ENCODE results near the gene ADAMTSL3. TPM values are rescaled to one million over a fixed set of nuclear protein-coding genes. Genes with fewer than 3 reads are reported as not detected.

The ADAMTSL3 gene
- total and polyA plus RNA-seq, 2 donors (not counting 1 experiment from before 2014, with no cell fraction given) = 0.01 TPM; not detected in 1

- TF ChIP-seq CTCF (IDR thresholded peaks at IDR 0.05) (no peak), EZH2 (IDR thresholded peaks at IDR 0.05; ENCODE audit: borderline replicate concordance, insufficient read depth, low read depth, low read length, poor library complexity, severe bottlenecking) (no peak)
- DNase-seq (no peak), ATAC-seq (ENCODE audit: low read depth) (no peak)
- H4K20me1 ChIP-seq (ENCODE audit: control insufficient read depth, insufficient read depth, low read length, poor library complexity, severe bottlenecking) = no peaks in the 10 kb centered on the region
- WGBS (ENCODE audit: insufficient coverage) = no CpG with 5 or more reads among the region's 2 CpGs
- H3K4me3 Mint-ChIP-seq = no peak overlapping the region
- no peaks in the 10 kb centered on the region for H3K27me3 ChIP-seq (replicated peaks in 1 of 4; ENCODE audit: control extremely low read depth in 1 of 4, control insufficient read depth in 3 of 4, insufficient read depth in 4 of 4, low read length in 3 of 4)
- peaks cover 6% of the 10 kb centered on the region for H3K27me3 Mint-ChIP-seq
- H3K4me3 ChIP-seq (ENCODE audit: control extremely low read depth in 1 of 5, extremely low read depth in 1 of 5, insufficient read depth in 1 of 5, low read depth in 2 of 5, low read length in 4 of 5) = no peak overlapping the region
- intact Hi-C loops (cut with micrococcal nuclease) = no loop called here
- H3K27ac ChIP-seq (ENCODE audit: low read length in 2 of 2) = no peak overlapping the region
- H3K9me3 ChIP-seq (ENCODE audit: control extremely low read depth in 1 of 3, control insufficient read depth in 2 of 3, insufficient read depth in 1 of 3, low read length in 2 of 3) = no peaks in the 10 kb centered on the region
- ChIA-PET POLR2A (no interaction called here), CTCF (no interaction called here)
- no peaks in the 10 kb centered on the region for H3K79me2 ChIP-seq (ENCODE audit: control insufficient read depth, insufficient read depth, low read length)
- H3K27ac Mint-ChIP-seq = no peak overlapping the region
- no peak overlapping the region for H3K9ac ChIP-seq (ENCODE audit: low read length)
- H3K4me2 ChIP-seq (replicated peaks; ENCODE audit: low read depth, low read length, poor library complexity, severe bottlenecking) = no peak overlapping the region
- H3K4me1 ChIP-seq (ENCODE audit: control insufficient read depth in 2 of 2, insufficient read depth in 2 of 2, low read length in 2 of 2) = no peaks in the 10 kb centered on the region
- H3K4me1 Mint-ChIP-seq = no peaks in the 10 kb centered on the region
- no peaks in the 10 kb centered on the region for H3K36me3 ChIP-seq (replicated peaks in 1 of 2; ENCODE audit: control extremely low read depth in 1 of 2, control insufficient read depth in 1 of 2, extremely low read depth in 1 of 2, insufficient read depth in 2 of 2, low read length in 1 of 2)
- no peaks in the 10 kb centered on the region for H3K9me3 Mint-ChIP-seq (ENCODE audit: insufficient read depth)
- no peak overlapping the region for H2AFZ ChIP-seq (ENCODE audit: insufficient read depth, low read depth, low read length, poor library complexity, severe bottlenecking)
These were observed 184.8 kb downstream of the ADAMTSL3 start for GRCh38 chr15:83838763-83839162.

GRCh38 chr15:83842281-83842680 lies 188.4 kb downstream of the ADAMTSL3 start:
- H3K4me2 ChIP-seq (replicated peaks; ENCODE audit: low read depth, low read length, poor library complexity, severe bottlenecking) = no peak overlapping the region
- 80% methylated on average over 4 of the region's 6 CpGs for WGBS (ENCODE audit: insufficient coverage)
- Mint-ChIP-seq H3K9me3 (ENCODE audit: insufficient read depth) (no peaks in the 10 kb centered on the region), H3K27me3 (peaks cover 6% of the 10 kb centered on the region), H3K4me1 (no peaks in the 10 kb centered on the region), H3K4me3 (no peak overlapping the region), H3K27ac (no peak overlapping the region)
- H3K4me1 ChIP-seq (ENCODE audit: control insufficient read depth in 2 of 2, insufficient read depth in 2 of 2, low read length in 2 of 2) = no peaks in the 10 kb centered on the region
- H2AFZ ChIP-seq (ENCODE audit: insufficient read depth, low read depth, low read length, poor library complexity, severe bottlenecking) = no peak overlapping the region
- H3K9ac ChIP-seq (ENCODE audit: low read length) = no peak overlapping the region
- DNase-seq (no peak), ATAC-seq (ENCODE audit: low read depth) (no peak)
- intact Hi-C loops (cut with micrococcal nuclease) = no loop called here
- no peaks in the 10 kb centered on the region for H3K27me3 ChIP-seq (replicated peaks in 1 of 4; ENCODE audit: control extremely low read depth in 1 of 4, control insufficient read depth in 3 of 4, insufficient read depth in 4 of 4, low read length in 3 of 4)
- no peaks in the 10 kb centered on the region for H3K9me3 ChIP-seq (ENCODE audit: control extremely low read depth in 1 of 3, control insufficient read depth in 2 of 3, insufficient read depth in 1 of 3, low read length in 2 of 3)
- CTCF ChIA-PET = no interaction called here
- no peak overlapping the region for H3K27ac ChIP-seq (ENCODE audit: low read length in 2 of 2)
- TF ChIP-seq CTCF (IDR thresholded peaks at IDR 0.05) (no peak), EZH2 (IDR thresholded peaks at IDR 0.05; ENCODE audit: borderline replicate concordance, insufficient read depth, low read depth, low read length, poor library complexity, severe bottlenecking) (no peak)
- H3K4me3 ChIP-seq (ENCODE audit: control extremely low read depth in 1 of 5, extremely low read depth in 1 of 5, insufficient read depth in 1 of 5, low read depth in 2 of 5, low read length in 4 of 5) = no peak overlapping the region
- H4K20me1 ChIP-seq (ENCODE audit: control insufficient read depth, insufficient read depth, low read length, poor library complexity, severe bottlenecking) = no peaks in the 10 kb centered on the region
- no peaks in the 10 kb centered on the region for H3K79me2 ChIP-seq (ENCODE audit: control insufficient read depth, insufficient read depth, low read length)
- POLR2A ChIA-PET = no interaction called here
- no peaks in the 10 kb centered on the region for H3K36me3 ChIP-seq (replicated peaks in 1 of 2; ENCODE audit: control extremely low read depth in 1 of 2, control insufficient read depth in 1 of 2, extremely low read depth in 1 of 2, insufficient read depth in 2 of 2, low read length in 1 of 2)
